Activated naive CD4-positive, alpha-beta T cell treated with anti-CD3 and anti-CD28 coated beads, Interleukin-2, amount 10 ng/mL, durations not matched to agents 7 days and 5 days (primary cell): ENCODE measurements around the gene EPHA10.
"Not testable (repeated sequence)": the region's sequence is repeated elsewhere in the genome, so short reads cannot be mapped to it uniquely, and the experiment has no call there.

Source experiments
- CTCF ChIA-PET: fragments of 350-600 bp; sonication (Branson Sonifier 250); formaldehyde crosslinking; loops from one replicate; lab custom pipeline; 2021; ENCODE audit warnings: antibody characterized with exemption; lab: Charles Lee
- DNase-seq: peaks from one replicate; pipeline ENCODE4 v3.0.0-alpha.2; 2020
- H3K27ac Mint-ChIP-seq: one replicate; pipeline ENCODE4 v1.8.0; 2021; ENCODE audit warnings: mild to moderate bottlenecking, moderate library complexity, mixed read lengths
- H3K27me3 Mint-ChIP-seq: one replicate; pipeline ENCODE4 v1.8.0; 2021; ENCODE audit warnings: mild to moderate bottlenecking, mixed read lengths
- H3K36me3 Mint-ChIP-seq: one replicate; pipeline ENCODE4 v1.8.0; 2021; ENCODE audit warnings: mixed read lengths
- H3K4me1 Mint-ChIP-seq: one replicate; pipeline ENCODE4 v1.8.0; 2021; ENCODE audit warnings: mixed read lengths
- H3K4me3 Mint-ChIP-seq: one replicate; pipeline ENCODE4 v1.8.0; 2021; ENCODE audit warnings: mild to moderate bottlenecking, moderate library complexity, mixed read lengths
- H3K9me3 Mint-ChIP-seq: one replicate; pipeline ENCODE4 v1.8.0; 2021; ENCODE audit warnings: mixed read lengths

Gene EPHA10

DNA sequence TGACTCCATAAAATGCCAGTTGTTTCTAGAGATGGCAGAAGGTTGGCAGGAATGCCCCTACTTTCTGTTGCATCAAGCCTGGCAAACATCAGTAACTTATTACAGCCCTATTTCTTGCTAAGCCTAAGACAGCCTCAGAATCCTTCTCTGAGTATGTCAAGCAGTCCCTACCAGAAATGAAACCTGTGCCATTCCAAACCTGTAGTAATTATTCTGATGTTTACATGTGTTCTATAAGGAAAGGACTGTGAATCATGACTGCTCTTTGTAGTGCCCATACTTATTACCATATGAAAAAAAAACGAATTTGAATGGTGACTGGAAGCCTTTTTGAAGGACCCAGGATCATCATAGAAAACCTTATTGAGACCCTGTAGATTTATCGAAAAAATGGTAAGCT, 67.2 kb downstream of the EPHA10 start:
- Mint-ChIP-seq H3K9me3 (no peaks in the 10 kb centered on the region), H3K36me3 (peaks cover 62% of the 10 kb centered on the region), H3K27ac (no peak overlapping the region), H3K4me1 (peaks cover 25% of the 10 kb centered on the region), H3K4me3 (no peak overlapping the region), H3K27me3 (no peaks in the 10 kb centered on the region)
- DNase-seq = no peak
- CTCF ChIA-PET = no interaction called here

DNA sequence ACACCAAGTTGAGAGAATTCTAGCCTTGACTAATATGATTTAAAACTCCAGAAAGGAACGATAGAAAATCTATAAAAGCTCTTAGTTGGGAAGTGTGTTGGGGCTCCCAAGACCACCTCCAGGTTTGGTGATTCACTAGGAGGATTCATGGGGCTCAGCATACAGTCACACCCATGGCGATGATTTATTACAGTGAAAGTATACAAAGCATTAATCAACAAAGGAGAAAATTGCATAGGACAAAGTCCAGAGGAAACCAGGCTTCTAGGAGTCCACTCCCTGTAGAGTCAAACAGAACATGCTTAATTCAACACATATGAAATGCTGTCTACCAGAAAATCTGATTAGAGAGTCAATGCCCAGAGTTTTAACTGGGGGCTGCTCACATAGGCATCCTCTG, 67.8 kb downstream of the EPHA10 start:
- CTCF ChIA-PET = no interaction called here
- DNase-seq = no peak
- Mint-ChIP-seq H3K36me3 (peaks cover 60% of the 10 kb centered on the region), H3K9me3 (no peaks in the 10 kb centered on the region), H3K27ac (no peak overlapping the region), H3K4me3 (no peak overlapping the region), H3K4me1 (peaks cover 29% of the 10 kb centered on the region), H3K27me3 (no peaks in the 10 kb centered on the region)

DNA sequence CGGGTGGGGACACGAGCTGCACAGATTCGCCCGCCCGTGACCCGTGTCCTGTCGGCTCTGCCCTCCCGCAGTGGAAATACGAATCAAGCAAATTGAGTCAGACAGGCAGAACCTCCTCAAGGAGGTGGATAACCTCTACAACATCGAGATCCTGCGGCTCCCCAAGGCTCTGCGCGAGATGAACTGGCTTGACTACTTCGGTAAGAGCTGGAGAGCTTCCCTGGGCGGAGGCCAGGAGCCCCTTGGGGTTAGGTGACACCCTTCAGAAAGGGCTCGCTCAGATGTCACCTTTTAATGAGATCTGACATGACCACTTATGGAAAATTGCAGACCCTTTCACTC, 72.1 kb downstream of the EPHA10 start:
- no peaks in the 10 kb centered on the region for H3K9me3 Mint-ChIP-seq
- H3K36me3 Mint-ChIP-seq = peaks cover 33% of the 10 kb centered on the region
- H3K4me3 Mint-ChIP-seq = peak overlapping the region; percentile 94
- no peak for DNase-seq
- CTCF ChIA-PET = interaction anchor here (1.7 to 1.9 kb wide), 2 partner anchors 11 to 283 kb away, joined by 3 to 6 read pairs; no protein-coding TSS in a partner anchor
- no peaks in the 10 kb centered on the region for H3K27me3 Mint-ChIP-seq
- H3K4me1 Mint-ChIP-seq = peaks cover 58% of the 10 kb centered on the region
- peak overlapping the region; percentile 92 for H3K27ac Mint-ChIP-seq

DNA sequence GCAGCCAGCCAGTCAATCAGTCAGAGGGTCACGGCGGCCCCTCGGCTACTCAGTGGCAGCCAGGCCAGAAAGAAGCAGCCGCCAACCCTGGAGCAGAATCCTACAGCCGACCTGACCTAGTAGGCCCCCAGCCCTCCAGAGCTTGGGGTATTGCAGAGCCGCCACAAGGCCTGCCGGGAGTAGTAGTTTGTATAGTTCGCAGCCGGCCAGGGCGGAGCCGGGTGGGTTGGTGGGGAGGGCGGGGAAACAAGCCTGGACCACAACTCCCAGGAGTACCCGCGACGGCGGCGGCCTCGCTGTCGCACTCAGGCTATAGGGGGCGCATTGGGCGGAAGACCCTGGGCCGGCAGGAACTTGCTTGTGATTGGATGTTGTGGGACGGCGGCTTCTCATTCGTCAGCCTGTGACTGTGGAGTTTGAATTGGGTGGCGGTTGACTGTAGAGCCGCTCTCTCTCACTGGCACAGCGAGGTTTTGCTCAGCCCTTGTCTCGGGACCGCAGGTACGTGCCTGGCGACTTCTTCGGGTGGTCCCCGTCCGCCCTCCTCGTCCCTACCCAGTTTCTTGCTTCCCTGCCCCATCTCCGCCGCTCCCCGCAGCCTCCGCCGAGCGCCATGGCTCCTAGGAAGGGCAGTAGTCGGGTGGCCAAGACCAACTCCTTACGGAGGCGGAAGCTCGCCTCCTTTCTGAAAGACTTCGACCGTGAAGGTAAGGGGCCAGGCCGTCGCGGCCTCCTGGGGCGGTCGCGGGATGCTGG, 72.7 kb downstream of the EPHA10 start, which contains the start of gene CDCA8:
CDCA8 (plus strand) TSS at position 439 of the 756 bp plus-strand sequence; CDS start at position 614, 175 bp downstream.
- Mint-ChIP-seq H3K27ac (peak within 1 kb of the TSS; percentile 92), H3K36me3 (peaks cover 30% of the 10 kb centered on the region), H3K4me3 (peak within 1 kb of the TSS; percentile 94), H3K4me1 (peaks cover 56% of the 10 kb centered on the region), H3K27me3 (no peaks in the 10 kb centered on the region), H3K9me3 (no peaks in the 10 kb centered on the region)
- peak; percentile 99 for DNase-seq
- CTCF ChIA-PET = interaction anchor here (1.6 to 1.9 kb wide), 3 partner anchors 11 to 284 kb away, joined by 3 to 10 read pairs (median 6); partner anchors contain the start of gene MTF1

DNA sequence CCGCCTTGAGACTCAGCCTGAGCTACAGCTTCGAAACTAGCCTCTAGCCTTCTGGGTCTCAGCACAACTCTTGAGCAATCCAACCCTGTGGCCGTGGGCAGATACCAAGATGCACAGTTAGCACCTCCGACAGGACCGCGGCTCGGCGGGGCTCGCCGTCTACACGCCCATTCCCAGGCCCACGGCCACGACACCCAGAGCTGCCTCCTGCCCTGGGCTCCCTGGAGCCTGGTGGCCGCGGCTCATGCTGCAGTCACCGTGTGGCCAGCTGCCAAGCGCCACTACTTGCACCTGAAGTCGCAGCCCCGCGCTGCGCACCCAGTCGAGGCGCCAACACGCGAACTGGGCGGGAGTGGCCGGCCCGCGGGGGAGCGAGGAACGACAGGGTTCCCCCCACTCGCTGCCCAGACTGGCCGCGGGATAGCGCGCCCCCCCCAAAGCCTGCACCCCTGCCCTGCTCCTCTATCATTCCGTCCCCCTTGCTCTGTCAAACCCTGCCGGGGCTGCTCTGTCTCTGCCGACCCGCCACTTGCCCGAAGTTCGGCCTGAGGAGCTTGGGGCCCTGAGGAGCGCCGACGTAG, 73.3 kb downstream of the EPHA10 start:
- Mint-ChIP-seq H3K27me3 (no peaks in the 10 kb centered on the region), H3K4me3 (peak overlapping the region; percentile 94), H3K9me3 (no peaks in the 10 kb centered on the region), H3K27ac (peak overlapping the region; percentile 92), H3K36me3 (peaks cover 24% of the 10 kb centered on the region), H3K4me1 (peaks cover 53% of the 10 kb centered on the region)
- CTCF ChIA-PET = interaction anchor here (1.6 to 1.9 kb wide), 5 partner anchors 10 to 284 kb away, joined by 3 to 10 read pairs (median 3); partner anchors contain the start of gene MTF1
- peak; percentile 55 for DNase-seq

DNA sequence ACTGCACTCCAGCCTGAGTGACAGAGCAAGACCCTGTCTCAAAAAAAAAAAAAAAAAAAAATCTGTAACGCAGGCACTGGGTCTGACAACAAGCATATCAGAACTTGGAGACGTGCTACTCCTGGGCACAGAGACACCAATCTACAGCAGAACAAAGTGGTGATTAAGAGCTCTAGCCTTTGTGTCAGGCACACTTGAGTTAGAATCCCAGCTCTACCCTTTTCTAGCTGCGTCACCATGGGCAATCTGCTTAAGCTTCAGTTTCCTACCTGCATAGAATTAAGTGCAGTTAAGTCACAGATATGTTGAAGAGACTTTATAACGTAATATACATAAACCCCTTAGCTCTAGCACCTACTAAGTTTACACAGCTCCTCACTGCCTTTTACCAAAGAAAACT, 76.0 kb downstream of the EPHA10 start:
- DNase-seq = no peak
- H3K4me1 Mint-ChIP-seq = peaks cover 40% of the 10 kb centered on the region
- H3K27ac Mint-ChIP-seq = peak overlapping the region; percentile 85
- no peaks in the 10 kb centered on the region for H3K9me3 Mint-ChIP-seq
- CTCF ChIA-PET = interaction anchor here (0.7 to 1.5 kb wide), 6 partner anchors 8 to 126 kb away, joined by 3 to 5 read pairs (median 4); partner anchors contain the start of gene GNL2
- no peaks in the 10 kb centered on the region for H3K27me3 Mint-ChIP-seq
- H3K36me3 Mint-ChIP-seq = peaks cover 17% of the 10 kb centered on the region
- peak overlapping the region; percentile 94 for H3K4me3 Mint-ChIP-seq

DNA sequence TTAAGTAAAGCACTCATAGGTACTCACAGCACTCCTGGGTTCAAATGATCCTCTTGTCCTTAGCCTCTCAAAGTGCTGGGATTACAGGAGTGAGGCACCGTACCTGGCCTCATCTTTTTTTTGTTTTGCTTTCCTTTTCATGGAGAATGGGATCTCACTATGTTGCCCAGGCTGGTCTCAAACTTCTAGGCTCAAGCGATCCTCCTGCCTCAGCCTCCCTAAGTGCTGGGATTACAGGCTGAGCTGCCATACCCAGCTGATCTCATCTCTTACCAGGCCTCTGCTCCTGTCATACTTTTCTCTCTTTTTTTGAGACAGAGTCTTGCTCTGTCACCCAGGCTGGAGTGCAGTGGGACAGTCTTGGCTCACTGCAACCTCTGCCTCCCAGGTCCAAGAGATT, 77.2 kb downstream of the EPHA10 start:
- H3K27ac Mint-ChIP-seq, H3K27me3 Mint-ChIP-seq, DNase-seq, H3K9me3 Mint-ChIP-seq: not testable (repeated sequence)
- Mint-ChIP-seq H3K36me3 (peaks cover 24% of the 10 kb centered on the region), H3K4me3 (peak overlapping the region; percentile 8), H3K4me1 (peaks cover 39% of the 10 kb centered on the region)
- CTCF ChIA-PET = interaction anchor here (1.3 to 2.5 kb wide), 2 partner anchors 9 to 200 kb away, joined by 3 to 6 read pairs; no protein-coding TSS in a partner anchor

DNA sequence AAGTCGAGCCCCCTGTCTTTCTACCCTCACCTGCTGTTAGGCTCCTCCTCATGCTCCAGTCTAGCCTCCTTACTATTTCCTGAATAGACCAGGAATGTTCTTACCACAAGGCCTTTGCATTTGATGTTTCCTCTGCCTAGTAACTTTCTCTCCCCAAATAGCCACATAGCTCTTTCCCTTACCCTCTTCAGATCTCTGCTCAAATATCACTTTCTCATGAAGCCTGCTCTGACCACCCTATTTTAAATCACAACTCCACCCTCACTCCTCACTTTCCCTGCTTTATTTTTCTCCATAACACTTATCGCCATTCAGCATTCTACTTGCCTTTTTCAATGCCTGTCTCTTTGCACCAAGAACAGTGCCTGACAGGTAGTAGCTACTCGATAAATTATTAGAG, 79.2 kb downstream of the EPHA10 start:
- no peaks in the 10 kb centered on the region for H3K9me3 Mint-ChIP-seq
- H3K36me3 Mint-ChIP-seq = peaks cover 25% of the 10 kb centered on the region
- H3K4me3 Mint-ChIP-seq = no peak overlapping the region
- H3K27me3 Mint-ChIP-seq = no peaks in the 10 kb centered on the region
- peaks cover 28% of the 10 kb centered on the region for H3K4me1 Mint-ChIP-seq
- no peak overlapping the region for H3K27ac Mint-ChIP-seq
- CTCF ChIA-PET = interaction anchor here (1.3 to 6.3 kb wide), 4 partner anchors 102 to 229 kb away, joined by 3 to 46 read pairs (median 4); no protein-coding TSS in a partner anchor
- no peak for DNase-seq

DNA sequence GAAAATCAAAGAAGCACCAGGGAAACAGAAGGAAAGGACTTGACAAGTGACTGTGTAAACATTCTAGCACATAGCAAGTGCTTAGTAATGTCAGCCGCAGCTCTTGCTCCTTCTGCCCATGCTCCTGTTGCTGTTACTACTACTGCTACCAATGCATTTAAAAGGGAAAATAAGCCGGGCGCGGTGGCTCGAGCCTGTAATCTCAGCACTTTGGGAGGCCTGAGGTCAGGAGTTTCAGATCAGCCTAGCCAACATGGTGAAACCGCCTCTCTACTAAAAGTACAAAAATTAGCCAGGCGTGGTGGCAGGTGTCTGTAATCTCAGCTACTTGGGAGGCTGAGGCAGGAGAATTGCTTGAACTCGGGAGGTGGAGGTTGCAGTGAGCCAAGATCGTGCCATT, 80.7 kb downstream of the EPHA10 start:
- not testable (repeated sequence) for H3K27ac Mint-ChIP-seq, H3K4me3 Mint-ChIP-seq, H3K27me3 Mint-ChIP-seq, H3K9me3 Mint-ChIP-seq, DNase-seq
- peaks cover 25% of the 10 kb centered on the region for H3K36me3 Mint-ChIP-seq
- CTCF ChIA-PET = interaction anchor here (0.7 to 6.3 kb wide), 8 partner anchors 79 to 232 kb away, joined by 3 to 52 read pairs (median 4); no protein-coding TSS in a partner anchor
- peaks cover 14% of the 10 kb centered on the region for H3K4me1 Mint-ChIP-seq

DNA sequence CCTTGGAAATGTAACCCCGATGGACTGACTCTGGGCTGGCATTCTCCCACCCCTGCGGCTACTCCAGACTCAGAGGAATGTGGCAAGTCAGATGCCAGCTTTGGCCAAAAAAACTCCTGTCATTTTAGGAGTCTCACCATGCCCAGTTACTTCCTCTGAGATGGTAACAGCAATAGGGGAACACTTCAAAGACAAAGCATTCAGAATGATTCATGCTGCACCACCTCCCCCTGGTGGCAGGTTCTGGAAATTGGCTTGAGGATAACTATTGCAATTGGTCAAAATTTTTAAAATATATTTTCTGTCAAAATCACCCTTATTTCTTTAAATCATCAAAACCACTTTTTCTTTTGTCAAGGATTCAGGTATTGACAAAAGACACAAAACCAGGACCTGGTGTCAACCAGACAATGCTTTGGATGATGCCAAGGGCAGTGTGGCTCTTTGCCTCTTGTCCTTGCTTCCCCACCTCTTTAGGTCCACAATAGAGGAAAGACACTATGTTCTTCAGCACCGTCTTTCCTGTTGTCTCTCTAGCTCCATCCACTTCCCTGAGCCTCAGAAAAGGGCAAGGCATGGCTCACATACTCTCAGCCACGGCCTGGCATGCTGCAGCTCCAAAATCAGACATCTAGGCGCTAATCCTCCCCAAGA, 82.5 kb downstream of the EPHA10 start:
- Mint-ChIP-seq H3K9me3 (no peaks in the 10 kb centered on the region), H3K27ac (no peak overlapping the region), H3K36me3 (peaks cover 21% of the 10 kb centered on the region), H3K4me1 (peaks cover 3% of the 10 kb centered on the region), H3K27me3 (peaks cover 3% of the 10 kb centered on the region), H3K4me3 (no peak overlapping the region)
- peak; percentile 86 for DNase-seq
- CTCF ChIA-PET = interaction anchor here (0.6 to 6.3 kb wide), 25 partner anchors 8 to 245 kb away, joined by 3 to 52 read pairs (median 5); partner anchors contain the start of genes CDCA8 and MTF1

DNA sequence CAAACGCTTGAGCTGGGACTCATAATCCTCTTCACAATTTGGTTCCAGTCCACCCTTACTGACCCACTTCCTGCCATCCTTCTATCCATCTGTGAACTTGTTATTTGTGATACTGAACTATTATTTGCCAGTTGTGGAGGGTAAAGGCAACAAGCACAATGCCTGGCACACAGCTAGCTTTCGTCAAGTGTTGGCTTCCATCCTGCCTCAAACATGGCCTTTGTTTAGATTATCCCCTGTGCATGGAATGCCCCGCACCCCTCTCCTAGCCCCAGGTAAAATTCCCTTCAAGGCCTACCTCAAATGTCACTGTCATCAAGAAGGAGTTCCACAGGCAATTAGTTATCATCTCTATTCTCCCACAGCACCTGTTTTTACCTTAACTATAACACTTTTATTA, 84.0 kb downstream of the EPHA10 start:
- peaks cover 3% of the 10 kb centered on the region for H3K4me1 Mint-ChIP-seq
- CTCF ChIA-PET = interaction anchor here (1.0 to 6.3 kb wide), 9 partner anchors 7 to 224 kb away, joined by 3 to 46 read pairs (median 9); no protein-coding TSS in a partner anchor
- H3K36me3 Mint-ChIP-seq = peaks cover 18% of the 10 kb centered on the region
- H3K27me3 Mint-ChIP-seq = peaks cover 3% of the 10 kb centered on the region
- DNase-seq = no peak
- no peaks in the 10 kb centered on the region for H3K9me3 Mint-ChIP-seq
- no peak overlapping the region for H3K27ac Mint-ChIP-seq
- no peak overlapping the region for H3K4me3 Mint-ChIP-seq

DNA sequence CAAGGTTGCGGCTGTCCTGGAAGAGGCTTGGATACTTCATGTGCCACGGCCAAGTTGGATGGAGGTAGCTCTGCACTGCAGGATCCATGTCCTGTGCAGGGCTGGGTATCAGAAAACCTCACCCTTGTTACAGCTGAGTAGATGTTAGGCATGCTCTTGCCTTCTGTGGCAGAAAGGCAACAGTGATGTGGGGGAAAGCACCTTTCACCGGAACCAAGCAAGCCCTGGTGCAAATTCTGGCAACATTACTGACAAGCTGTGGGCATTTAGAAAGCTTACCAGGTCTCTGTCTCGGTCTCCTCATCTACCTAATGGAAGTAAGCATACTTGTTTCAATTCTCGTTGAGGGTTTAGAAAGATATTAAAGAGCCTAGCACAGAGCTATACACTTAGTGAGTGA, 87.1 kb downstream of the EPHA10 start:
- no peak overlapping the region for H3K27ac Mint-ChIP-seq
- peaks cover 3% of the 10 kb centered on the region for H3K27me3 Mint-ChIP-seq
- no peak overlapping the region for H3K4me3 Mint-ChIP-seq
- H3K36me3 Mint-ChIP-seq = peaks cover 6% of the 10 kb centered on the region
- no peaks in the 10 kb centered on the region for H3K9me3 Mint-ChIP-seq
- peaks cover 24% of the 10 kb centered on the region for H3K4me1 Mint-ChIP-seq
- no peak for DNase-seq
- CTCF ChIA-PET = no interaction called here

DNA sequence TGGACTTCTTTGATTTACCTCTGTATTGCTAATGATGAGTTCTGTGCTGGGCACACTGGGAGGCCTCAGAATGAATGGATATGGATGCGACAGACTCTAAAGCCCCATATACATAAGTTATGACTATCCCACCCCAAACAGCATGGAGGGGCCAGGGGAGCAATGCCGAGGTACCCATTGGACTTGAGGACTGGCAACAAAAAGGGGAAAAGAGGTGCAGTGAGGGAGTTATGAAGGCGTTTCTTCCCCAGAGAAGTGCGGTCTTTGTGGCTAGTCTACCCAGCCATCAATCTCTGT, 87.8 kb downstream of the EPHA10 start:
- no peak overlapping the region for H3K4me3 Mint-ChIP-seq
- no peaks in the 10 kb centered on the region for H3K9me3 Mint-ChIP-seq
- peaks cover under 1% of the 10 kb centered on the region for H3K36me3 Mint-ChIP-seq
- H3K27ac Mint-ChIP-seq = no peak overlapping the region
- CTCF ChIA-PET = no interaction called here
- DNase-seq = no peak
- peaks cover 27% of the 10 kb centered on the region for H3K4me1 Mint-ChIP-seq
- peaks cover 3% of the 10 kb centered on the region for H3K27me3 Mint-ChIP-seq
